ENCODE measurements around the gene FLRT1. TPM values are rescaled to one million over a fixed set of nuclear protein-coding genes. Genes with fewer than 3 reads are reported as not detected.
A peak's percentile ranks its signal among the peaks of the same experiment; 100 is the strongest.

Gene FLRT1
- total RNA-seq, 1 experiment from 2014 or later, result 0.31 TPM

- Histone ChIP-seq H3K4me2 (ENCODE audit: insufficient read depth, insufficient read length, low read length) (no peak overlapping the region), H4K8ac (replicated peaks; ENCODE audit: insufficient read length, low read depth, low read length) (no peak overlapping the region), H3K79me2 (ENCODE audit: insufficient read depth, low read length) (peaks cover 7% of the 10 kb centered on the region; the same call in 1 of the 2 replicates), H4K20me1 (ENCODE audit: control insufficient read depth, insufficient read depth, insufficient read length) (no peaks in the 10 kb centered on the region), H2BK5ac (ENCODE audit: insufficient read length, low read length) (no peak overlapping the region), H3K9ac (ENCODE audit: extremely low read depth, insufficient read length, low read length) (no peak overlapping the region), H3K18ac (ENCODE audit: insufficient read length, low read depth, low read length) (no peak overlapping the region), H3T11ph (ENCODE audit: low read length) (no peak overlapping the region), H3K4ac (ENCODE audit: low read depth, low read length) (no peak overlapping the region), H2AFZ (ENCODE audit: low read length) (no peak overlapping the region), H2BK20ac (ENCODE audit: low read depth, low read length, poor library complexity, severe bottlenecking) (no peak overlapping the region), H3K14ac (ENCODE audit: insufficient read depth, low read length) (no peak overlapping the region), H2BK12ac (ENCODE audit: insufficient read length, low read depth, low read length) (no peak overlapping the region), H4K91ac (ENCODE audit: insufficient read length, low read depth, low read length) (no peak overlapping the region), H4K5ac (ENCODE audit: insufficient read length, low read depth, low read length) (no peak overlapping the region), H3K79me1 (ENCODE audit: insufficient read depth, low read depth, low read length, poor library complexity, severe bottlenecking) (peaks cover 24% of the 10 kb centered on the region), H3K23me2 (ENCODE audit: insufficient read length, low read depth, low read length, poor library complexity, severe bottlenecking) (peaks cover 10% of the 10 kb centered on the region), H3K23ac (ENCODE audit: insufficient read length, low read depth, low read length) (no peak overlapping the region), H3K56ac (ENCODE audit: insufficient read length, low read depth, low read length) (no peak overlapping the region), H2BK15ac (ENCODE audit: low read depth, low read length) (no peak overlapping the region), H3K27me3 (ENCODE audit: insufficient read depth, low read length) (no peaks in the 10 kb centered on the region), H3K4me1 (ENCODE audit: insufficient read depth, low read length) (peaks cover 7% of the 10 kb centered on the region; the same call in 1 of the 2 replicates), H2BK120ac (ENCODE audit: low read depth, low read length, poor library complexity, severe bottlenecking) (no peak overlapping the region), H3K9me3 (ENCODE audit: control insufficient read depth, low read depth, low read length) (no peaks in the 10 kb centered on the region), H3K27ac (ENCODE audit: insufficient read length, low read depth, low read length) (no peak overlapping the region), H2AK5ac (ENCODE audit: insufficient read length, low read length) (no peak overlapping the region)
- H3K36me3 Mint-ChIP-seq (ENCODE audit: insufficient read depth in 1 of 3, low read depth in 3 of 3), result peaks cover 48 to 85% (median 75%) of the 10 kb centered on the region in 3 experiments; a peak in 6 of 7 replicates
- no peaks in the 10 kb centered on the region for H3K27me3 Mint-ChIP-seq (ENCODE audit: low read depth)
- no peak for DNase-seq
- peak overlapping the region in 1 of 3 experiments; percentile 75; a peak in 2 of 7 replicates for H3K27ac Mint-ChIP-seq
- WGBS (ENCODE audit: extremely low coverage, insufficient read length, low lambda C conversion rate), result no CpG with 5 or more reads among the region's 10 CpGs
- H3K9me3 Mint-ChIP-seq, result no peaks in the 10 kb centered on the region; a peak in 1 of 5 replicates
- H3K4me1 Mint-ChIP-seq, result peaks cover 6% of the 10 kb centered on the region in 2 experiments
- H3K4me3 Mint-ChIP-seq, result no peak overlapping the region
- no peak for TF ChIP-seq CTCF (conservative IDR thresholded peaks at IDR 0.05)
Measured at GRCh38 chr11:63991558-63991957, 44.2 kb upstream of the FLRT1 start.

All from H9 (cell line).